PC-3 (cell line): ENCODE measurements around the gene PPP1R26. TPM values are rescaled to one million over a fixed set of nuclear protein-coding genes. Genes with fewer than 3 reads are reported as not detected.

Experiments
- ATAC-seq: fragments of 200-7000 bp; cut with Tn5 transposase; 2 replicates; pipeline ENCODE4 v1.9.1; 2020; ENCODE audit warnings: mild to moderate bottlenecking, moderate library complexity
- BruUV-seq: library from RNA; stranded (reverse); fragments of 400-500 nt; replicated peaks from 2 replicates; lab custom pipeline; 2021; lab: Mats Ljungman, UMichigan
- CTCF ChIA-PET: fragments of 300-600 bp; sonication (Branson Sonifier 250); formaldehyde crosslinking; loops from one replicate; lab custom pipeline; 2022; ENCODE audit warnings: antibody characterized with exemption; lab: Charles Lee
- POLR2A ChIA-PET: fragments of 300-600 bp; sonication (Branson Sonifier 250); formaldehyde crosslinking; loops from one replicate; lab custom pipeline; 2022; ENCODE audit warnings: antibody characterized with exemption; ENCODE audit not compliant: unreplicated experiment; lab: Charles Lee
- DNase-seq: peaks from one replicate; pipeline ENCODE4 v3.0.0-alpha.2; 2015
- H2AFZ ChIP-seq: fragments of 300-600 bp; sonication (generic); 2 replicates; pipeline ENCODE4 v1.6.0; 2016; ENCODE audit warnings: antibody characterized with exemption, low read length
- H3F3A ChIP-seq: fragments of 300-600 bp; sonication (generic); one replicate; pipeline ENCODE4 v1.6.0; 2017; ENCODE audit warnings: antibody characterized with exemption, low read length, control low read depth, mild to moderate bottlenecking; ENCODE audit not compliant: unreplicated experiment
- H3K27ac ChIP-seq: fragments of 300-600 bp; sonication (generic); 2 replicates; pipeline ENCODE4 v1.5.1; 2016; ENCODE audit warnings: mild to moderate bottlenecking, low read length
- H3K27me3 ChIP-seq: fragments of 300-600 bp; sonication (generic); 2 replicates; pipeline ENCODE4 v1.6.1; 2016; ENCODE audit warnings: low read length, mixed read lengths
- H3K36me3 ChIP-seq: fragments of 300-600 bp; sonication (generic); 2 replicates; pipeline ENCODE4 v1.6.1; 2016; ENCODE audit warnings: low read depth, mixed run types, low read length, mixed read lengths
- H3K4me1 ChIP-seq: fragments of 300-600 bp; sonication (generic); 2 replicates; pipeline ENCODE4 v1.5.1; 2016; ENCODE audit warnings: low read length; ENCODE audit not compliant: insufficient read depth
- H3K4me2 ChIP-seq: fragments of 300-600 bp; sonication (generic); 2 replicates; pipeline ENCODE4 v1.6.0; 2016; ENCODE audit warnings: low read length
- H3K4me3 ChIP-seq: fragments of 300-600 bp; sonication (generic); 2 replicates; pipeline ENCODE4 v1.5.1; 2016; ENCODE audit warnings: mild to moderate bottlenecking, low read length, mixed read lengths
- H3K79me2 ChIP-seq: fragments of 300-600 bp; sonication (generic); 2 replicates; pipeline ENCODE4 v1.6.1; 2017; ENCODE audit warnings: low read length, mixed read lengths
- H3K9ac ChIP-seq: fragments of 300-600 bp; sonication (generic); 2 replicates; pipeline ENCODE4 v1.6.0; 2016; ENCODE audit warnings: mild to moderate bottlenecking, low read length
- H3K9me2 ChIP-seq: fragments of 300-600 bp; sonication (generic); replicated peaks from 2 replicates; pipeline ENCODE4 v1.6.1; 2016; ENCODE audit warnings: mixed run types, low read length, mixed read lengths
- H3K9me3 ChIP-seq: fragments of 300-600 bp; sonication (generic); 2 replicates; pipeline ENCODE4 v1.6.1; 2016; ENCODE audit warnings: low read length, mixed read lengths
- H4K20me1 ChIP-seq: fragments of 300-600 bp; sonication (generic); 2 replicates; pipeline ENCODE4 v1.6.1; 2016; ENCODE audit warnings: low read length, mixed read lengths
- EZH2 ChIP-seq: fragments of 300-600 bp; sonication (generic); IDR thresholded peaks from one replicate; pipeline ENCODE4 v1.6.1; 2017; ENCODE audit warnings: antibody characterized with exemption, mild to moderate bottlenecking, low read length; ENCODE audit not compliant: unreplicated experiment
- EZH2phosphoT487 ChIP-seq: fragments of 300-600 bp; sonication (generic); IDR thresholded peaks from 2 replicates; pipeline ENCODE4 v1.6.1; 2018; ENCODE audit warnings: mild to moderate bottlenecking, antibody characterized with exemption, low read length, borderline replicate concordance
- intact Hi-C: fragments of 100-400 bp; cut with micrococcal nuclease; formaldehyde crosslinking; loops from 2 replicates; pipeline ENCODE4 v1.9.0; 2023
- total RNA-seq: library from RNA; depleted of rRNA; stranded (reverse); fragments of >200 nt; gene quantifications from 2 replicates; pipeline ENCODE4 v1.2.3, GENCODE V29; 2014
- TF ChIP-seq, protein P1 (sequence below): fragments of 300-600 bp; sonication (generic); conservative IDR thresholded peaks from 2 replicates; pipeline ENCODE4 v1.5.1; 2017; ENCODE audit warnings: antibody characterized with exemption, low read depth, mild to moderate bottlenecking, low read length

PPP1R26 gene
- total RNA-seq, 1 experiment from 2014 or later: 22.6 TPM

DNA sequence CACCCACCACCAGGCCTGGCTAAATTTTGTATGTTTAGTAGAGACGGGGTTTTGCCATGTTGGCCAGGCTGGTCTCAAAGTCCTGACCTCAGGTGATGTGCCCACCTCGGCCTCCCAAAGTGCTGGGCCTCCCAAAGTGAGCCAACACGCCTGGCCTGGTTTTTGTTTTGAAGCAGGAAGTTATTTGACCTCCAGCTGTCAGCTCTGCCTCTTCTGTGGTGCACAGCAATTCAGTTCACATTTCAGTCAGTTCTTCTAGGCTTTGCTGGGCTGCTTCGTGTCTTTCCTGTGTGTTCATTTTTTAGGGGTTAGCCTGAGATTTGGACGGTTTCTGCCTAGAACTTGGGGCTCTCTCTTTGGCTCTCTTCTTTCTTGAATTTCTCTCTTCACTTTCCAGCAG lies 50.6 kb downstream of the PPP1R26 start:
- H3K9ac ChIP-seq: no peak overlapping the region
- no peaks in the 10 kb centered on the region for H3K9me2 ChIP-seq
- no peaks in the 10 kb centered on the region for H3K36me3 ChIP-seq
- H3K4me3 ChIP-seq: no peak overlapping the region
- no peak overlapping the region for H2AFZ ChIP-seq
- H4K20me1 ChIP-seq: no peaks in the 10 kb centered on the region
- no peak for TF ChIP-seq EZH2phosphoT487
- no peaks in the 10 kb centered on the region for H3F3A ChIP-seq
- ChIA-PET POLR2A (no interaction called here), CTCF (no interaction called here)
- no peaks in the 10 kb centered on the region for H3K79me2 ChIP-seq
- intact Hi-C loops: no loop called here
- BruUV-seq: no TSS peak
- ATAC-seq: no peak
- DNase-seq: no peak
- H3K27ac ChIP-seq: no peak overlapping the region
- no peaks in the 10 kb centered on the region for H3K27me3 ChIP-seq
- H3K4me2 ChIP-seq: no peak overlapping the region
- no peaks in the 10 kb centered on the region for H3K4me1 ChIP-seq
- H3K9me3 ChIP-seq: no peaks in the 10 kb centered on the region

DNA sequence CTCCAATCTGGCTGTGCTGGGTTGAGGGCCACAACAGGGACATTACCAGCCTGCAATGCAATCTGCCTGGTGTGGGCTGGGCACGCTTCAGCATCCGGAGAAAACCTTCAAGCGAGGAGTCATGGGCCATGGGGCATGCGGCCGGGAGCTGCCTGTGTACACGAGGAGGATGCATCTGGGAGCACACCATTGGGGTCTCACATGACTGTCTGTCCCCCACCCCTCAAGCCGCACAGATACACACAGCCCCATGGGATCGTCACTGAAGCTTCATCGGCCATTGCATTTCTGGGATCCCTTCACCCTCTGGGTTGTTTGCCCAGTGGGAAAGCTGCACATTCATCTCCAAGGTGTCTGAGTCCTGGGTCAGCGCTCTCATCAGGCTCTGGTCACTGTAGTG lies 51.5 kb downstream of the PPP1R26 start:
- Histone ChIP-seq H3F3A (no peaks in the 10 kb centered on the region), H4K20me1 (no peaks in the 10 kb centered on the region), H3K4me1 (no peaks in the 10 kb centered on the region), H3K4me2 (no peak overlapping the region), H3K4me3 (no peak overlapping the region), H3K79me2 (no peaks in the 10 kb centered on the region), H3K36me3 (no peaks in the 10 kb centered on the region), H3K9me3 (no peaks in the 10 kb centered on the region), H3K27me3 (no peaks in the 10 kb centered on the region), H3K27ac (no peak overlapping the region), H2AFZ (no peak overlapping the region), H3K9me2 (no peaks in the 10 kb centered on the region), H3K9ac (no peak overlapping the region)
- no TSS peak for BruUV-seq
- intact Hi-C loops: no loop called here
- no peak for DNase-seq
- ChIA-PET CTCF (no interaction called here), POLR2A (no interaction called here)
- ATAC-seq: no peak
- TF ChIP-seq, protein P1, sequence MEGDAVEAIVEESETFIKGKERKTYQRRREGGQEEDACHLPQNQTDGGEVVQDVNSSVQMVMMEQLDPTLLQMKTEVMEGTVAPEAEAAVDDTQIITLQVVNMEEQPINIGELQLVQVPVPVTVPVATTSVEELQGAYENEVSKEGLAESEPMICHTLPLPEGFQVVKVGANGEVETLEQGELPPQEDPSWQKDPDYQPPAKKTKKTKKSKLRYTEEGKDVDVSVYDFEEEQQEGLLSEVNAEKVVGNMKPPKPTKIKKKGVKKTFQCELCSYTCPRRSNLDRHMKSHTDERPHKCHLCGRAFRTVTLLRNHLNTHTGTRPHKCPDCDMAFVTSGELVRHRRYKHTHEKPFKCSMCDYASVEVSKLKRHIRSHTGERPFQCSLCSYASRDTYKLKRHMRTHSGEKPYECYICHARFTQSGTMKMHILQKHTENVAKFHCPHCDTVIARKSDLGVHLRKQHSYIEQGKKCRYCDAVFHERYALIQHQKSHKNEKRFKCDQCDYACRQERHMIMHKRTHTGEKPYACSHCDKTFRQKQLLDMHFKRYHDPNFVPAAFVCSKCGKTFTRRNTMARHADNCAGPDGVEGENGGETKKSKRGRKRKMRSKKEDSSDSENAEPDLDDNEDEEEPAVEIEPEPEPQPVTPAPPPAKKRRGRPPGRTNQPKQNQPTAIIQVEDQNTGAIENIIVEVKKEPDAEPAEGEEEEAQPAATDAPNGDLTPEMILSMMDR: no peak
- no peak for TF ChIP-seq EZH2phosphoT487
- no peak for TF ChIP-seq EZH2

DNA sequence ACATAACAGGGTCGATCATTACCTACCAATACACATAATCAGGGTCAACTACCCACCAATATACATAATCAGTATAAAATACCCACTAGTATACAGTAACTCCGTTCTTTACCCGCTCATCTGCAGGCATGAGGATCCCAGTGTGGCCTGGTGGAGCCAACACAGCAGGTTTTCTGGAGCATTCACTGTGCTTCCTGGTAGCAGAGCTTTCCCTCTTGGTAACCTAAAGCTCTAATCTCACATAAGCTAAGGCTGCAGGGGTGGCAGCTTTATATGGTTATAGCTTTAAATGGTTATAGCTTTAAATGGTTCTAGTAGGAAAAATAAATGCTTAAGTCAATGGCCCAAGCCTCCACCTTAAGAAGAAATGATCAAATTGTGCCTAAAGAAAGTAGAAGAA lies 53.5 kb downstream of the PPP1R26 start:
- CTCF ChIA-PET: no interaction called here
- POLR2A ChIA-PET: no interaction called here
- no peaks in the 10 kb centered on the region for H4K20me1 ChIP-seq
- H3K4me1 ChIP-seq: no peaks in the 10 kb centered on the region
- no peak for TF ChIP-seq EZH2phosphoT487
- TF ChIP-seq, protein P1: no peak
- TF ChIP-seq EZH2: no peak
- intact Hi-C loops: no loop called here
- no peak overlapping the region for H2AFZ ChIP-seq
- H3K27ac ChIP-seq: no peak overlapping the region
- H3K4me3 ChIP-seq: no peak overlapping the region
- DNase-seq (no peak), ATAC-seq (no peak; the same call in 1 of the 2 replicates)
- peaks cover 6% of the 10 kb centered on the region for H3K27me3 ChIP-seq
- H3F3A ChIP-seq: no peaks in the 10 kb centered on the region
- H3K9ac ChIP-seq: no peak overlapping the region
- BruUV-seq: no TSS peak
- H3K9me3 ChIP-seq: no peaks in the 10 kb centered on the region
- no peaks in the 10 kb centered on the region for H3K9me2 ChIP-seq
- H3K4me2 ChIP-seq: no peak overlapping the region
- H3K79me2 ChIP-seq: no peaks in the 10 kb centered on the region
- no peaks in the 10 kb centered on the region for H3K36me3 ChIP-seq
